DMS53 treated with DMSO at 0.1 percent for 48 hours (cell line): ENCODE results near the gene APBA2.

Source experiments
- DNase-seq: peaks from one replicate; lab custom pipeline; 2025; ENCODE audit not compliant: unreplicated experiment; lab: John Stamatoyannopoulos, UW

Gene APBA2

DNA sequence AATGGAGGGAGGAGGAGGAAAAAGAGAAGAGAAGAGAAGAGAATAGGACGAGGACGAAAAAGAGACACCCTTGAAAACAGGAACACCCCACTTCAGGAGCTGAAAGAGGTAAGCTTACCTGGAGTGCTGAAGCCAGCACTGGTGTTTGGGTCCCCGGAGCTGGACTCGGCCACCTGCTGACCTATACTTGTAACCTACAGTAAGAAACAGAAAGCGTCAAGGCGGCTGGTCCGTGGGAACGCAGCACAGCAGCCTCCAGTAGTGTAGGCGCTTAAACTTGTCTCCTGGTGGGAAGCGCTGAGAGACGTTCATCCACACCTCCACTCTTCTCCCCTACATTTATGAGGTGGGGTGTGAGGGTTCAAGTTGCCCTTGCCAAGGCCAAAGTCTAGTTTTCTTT, 242.9 kb downstream of the APBA2 start:
- DNase-seq = no peak

DNA sequence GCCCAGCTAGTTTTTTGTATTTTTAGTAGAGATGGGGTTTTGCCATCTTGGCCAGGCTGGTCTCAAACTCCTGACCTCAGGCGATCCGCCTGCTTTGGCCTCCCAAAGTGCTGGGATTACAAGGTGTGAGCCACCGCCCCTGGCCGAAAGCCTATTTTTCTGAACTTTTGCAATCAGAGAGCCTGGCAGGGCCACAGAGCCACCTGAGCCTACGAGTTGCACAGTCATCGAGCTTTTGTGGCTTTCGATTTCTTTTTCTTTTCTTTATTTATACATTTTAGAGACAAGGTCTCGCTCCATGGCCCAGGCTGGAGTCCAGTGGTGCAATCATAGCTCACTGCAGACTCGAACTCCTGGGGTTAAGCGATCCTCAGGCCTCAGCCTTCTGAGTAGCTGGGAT, 243.4 kb downstream of the APBA2 start:
- DNase-seq = no peak

DNA sequence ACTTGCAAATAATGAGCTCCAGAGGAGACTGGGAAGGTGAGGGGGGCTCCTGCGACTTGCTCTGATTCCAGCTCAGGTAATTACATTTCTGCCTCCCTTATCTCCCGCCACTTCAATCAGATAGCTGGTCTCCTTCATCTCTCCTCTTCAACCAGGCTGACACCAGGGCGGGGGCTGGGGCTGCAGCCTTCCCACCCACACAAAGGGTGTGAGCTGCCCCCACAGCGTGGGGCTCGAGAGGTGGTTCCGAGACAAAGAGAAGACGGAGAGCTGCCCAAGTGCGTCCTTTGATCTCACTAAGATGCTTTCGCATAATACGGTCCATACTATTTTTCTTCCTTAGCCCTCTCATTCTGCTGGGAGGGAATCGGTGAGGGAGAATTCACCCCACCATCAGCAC, 244.2 kb downstream of the APBA2 start:
- no peak for DNase-seq

DNA sequence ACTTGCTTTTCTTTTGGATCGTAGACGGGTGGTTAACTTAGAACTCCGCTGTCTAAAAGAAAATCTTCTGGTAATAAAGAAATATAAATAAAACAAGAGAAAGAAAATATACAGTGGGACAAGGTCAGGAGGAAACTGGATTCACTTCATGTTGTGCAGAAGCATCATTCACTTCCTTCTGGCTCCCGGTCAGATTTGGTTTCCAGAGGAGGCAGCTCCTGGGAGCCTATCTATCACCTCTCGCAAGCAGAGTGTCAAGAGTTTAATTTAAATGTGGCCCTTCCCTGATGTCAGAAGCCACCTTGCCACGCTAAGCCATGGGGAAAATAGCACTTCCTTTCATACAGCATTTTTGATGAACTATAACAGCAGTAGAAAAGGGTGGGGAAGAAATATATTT, 244.7 kb downstream of the APBA2 start:
- no peak for DNase-seq

DNA sequence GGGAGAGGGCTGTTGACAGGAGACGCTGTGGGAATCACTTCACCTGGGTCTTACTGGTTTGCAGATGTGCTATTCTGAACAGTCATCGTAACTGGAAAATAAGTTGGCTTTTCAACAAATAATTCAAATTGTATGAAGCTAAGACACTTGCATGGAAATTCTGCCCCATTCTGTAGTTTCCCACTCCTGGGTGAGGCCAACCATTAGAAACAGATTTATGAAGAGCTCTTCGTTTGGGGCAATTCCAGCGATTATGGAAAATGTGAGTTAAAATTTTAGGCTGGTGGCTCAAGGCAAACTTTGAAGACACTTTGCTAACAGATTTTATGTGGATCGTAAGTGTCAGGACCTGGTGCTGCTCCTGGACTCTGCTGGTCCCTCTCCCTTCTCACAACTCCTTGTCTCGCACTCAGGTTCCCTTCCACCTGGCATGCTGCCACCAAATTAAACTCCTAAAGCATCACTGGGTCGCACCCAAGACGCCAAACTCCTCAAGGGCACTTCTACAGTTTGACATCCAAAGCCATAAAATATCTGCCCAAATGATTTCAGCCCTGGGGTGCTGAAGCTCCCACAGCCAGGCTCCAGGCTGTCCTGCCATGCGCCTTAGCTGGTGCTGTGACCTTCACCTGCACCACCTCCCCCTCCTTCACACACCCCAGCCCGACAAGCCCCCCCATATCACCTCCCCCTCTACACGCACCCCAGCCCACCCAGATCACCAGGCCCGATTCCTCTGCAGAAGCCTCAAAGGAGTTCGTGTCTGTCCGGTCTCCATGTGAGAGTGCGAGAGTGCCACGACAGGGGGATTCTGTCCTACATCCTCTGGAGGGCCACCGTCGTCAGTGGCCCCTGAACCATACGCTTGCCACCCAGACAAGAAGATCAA, 245.4 kb downstream of the APBA2 start:
- DNase-seq = no peak

DNA sequence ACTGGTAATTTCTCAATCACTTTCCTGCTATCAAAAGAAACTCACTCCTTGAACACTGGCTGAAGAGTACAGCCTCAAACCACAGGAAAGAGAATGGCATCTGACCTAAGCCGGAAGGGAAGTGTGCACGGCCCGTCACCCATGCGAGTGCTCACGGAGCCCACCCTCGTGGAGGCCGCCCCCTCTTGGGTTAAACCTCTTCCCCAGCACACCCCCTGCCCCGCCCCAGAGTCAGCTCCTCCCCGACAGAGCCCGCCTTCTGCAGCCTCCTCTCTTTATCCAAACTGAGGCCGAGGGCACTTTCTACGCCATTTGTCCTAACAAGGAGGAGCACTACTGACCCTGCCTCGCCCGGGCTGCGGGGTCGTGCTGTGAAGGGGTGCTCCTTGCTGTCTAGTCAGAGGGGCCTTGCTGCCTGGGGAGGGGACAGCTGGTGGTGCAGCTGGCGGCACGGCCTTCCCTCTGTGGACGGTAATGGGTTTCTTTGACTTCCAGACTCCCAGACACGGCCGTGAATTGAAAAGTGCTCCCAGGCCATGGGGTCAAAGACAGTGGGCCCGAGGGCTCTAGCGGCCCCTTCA, 246.2 kb downstream of the APBA2 start:
- DNase-seq = no peak

DNA sequence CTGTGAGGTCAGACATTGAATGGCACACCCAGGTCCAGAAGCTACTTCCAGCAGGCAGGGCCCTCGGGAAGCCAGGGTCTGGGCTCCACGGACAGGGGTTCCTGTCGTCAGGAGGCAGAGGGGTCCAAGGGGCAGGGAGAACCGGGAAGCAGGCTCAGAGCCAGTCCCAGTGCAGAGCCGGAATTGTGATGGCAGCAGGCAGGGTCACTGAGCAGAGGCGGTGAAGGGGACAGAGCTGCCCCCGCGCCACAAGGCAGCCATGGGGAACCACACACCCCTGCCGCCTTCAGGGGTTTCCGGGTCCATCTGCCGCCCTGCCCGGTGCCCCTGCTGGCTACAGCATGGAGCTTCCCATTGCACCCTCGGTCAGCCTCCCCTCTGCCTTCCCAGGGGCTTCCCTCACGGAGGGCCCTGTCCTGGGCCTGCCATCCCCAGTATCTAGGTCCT, 247.0 kb downstream of the APBA2 start:
- no peak for DNase-seq

DNA sequence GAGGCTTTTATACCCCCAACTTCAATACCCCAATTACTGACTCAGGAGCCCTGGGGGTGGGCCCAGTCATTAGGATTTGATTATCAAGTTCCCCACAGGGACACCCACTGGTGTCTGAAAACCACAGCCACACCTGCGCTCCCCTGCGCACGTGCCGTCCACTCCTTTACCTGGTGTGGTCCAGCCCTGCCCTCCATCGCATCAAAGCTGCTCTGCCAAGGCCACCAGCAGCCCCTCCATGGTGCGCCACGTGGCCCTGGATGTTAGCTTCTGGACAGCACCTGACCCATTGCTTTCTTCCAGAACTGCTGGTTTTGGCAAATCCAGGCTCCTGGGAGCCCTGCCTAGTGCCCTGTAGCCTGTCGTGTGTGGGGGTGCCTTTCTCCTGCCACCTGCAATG, 247.5 kb downstream of the APBA2 start:
- no peak for DNase-seq

DNA sequence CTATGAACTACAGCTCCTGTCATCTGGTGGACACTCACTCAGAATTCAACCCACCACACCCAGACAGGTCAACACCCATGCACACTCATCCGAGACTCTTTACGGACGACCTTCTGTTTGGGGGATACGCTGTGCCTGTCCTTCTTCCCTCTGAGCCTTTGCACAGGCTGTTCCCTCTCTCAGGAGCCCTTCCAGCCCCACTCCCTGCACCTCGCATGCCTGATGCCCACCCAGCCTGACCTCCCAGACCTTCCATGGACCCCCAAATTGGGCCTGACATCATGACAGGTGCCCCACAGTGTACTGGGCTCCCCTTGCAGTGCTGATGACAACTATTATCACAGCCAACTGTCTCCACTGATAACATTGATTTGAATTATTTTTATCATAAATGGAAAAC, 248.0 kb downstream of the APBA2 start:
- DNase-seq = no peak

DNA sequence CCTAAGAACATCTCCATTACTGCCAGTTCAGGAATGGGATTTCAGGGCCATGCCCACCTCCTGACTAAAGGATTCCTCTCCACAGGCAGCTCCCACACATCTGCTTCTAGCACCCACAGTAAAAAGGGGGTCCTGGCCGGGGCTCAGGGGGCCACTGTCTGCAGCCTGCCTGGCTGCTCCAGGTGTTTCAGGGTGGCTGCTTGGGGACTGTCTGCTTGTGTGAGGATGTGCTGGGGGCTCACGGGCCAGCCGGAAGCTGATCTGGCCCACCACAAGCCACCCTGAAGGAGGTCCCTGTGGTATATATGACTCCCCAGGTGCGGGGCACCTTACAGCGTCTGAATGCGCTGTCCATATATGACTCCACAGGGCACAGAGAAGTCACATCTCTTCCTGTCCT, 248.5 kb downstream of the APBA2 start:
- DNase-seq = no peak

DNA sequence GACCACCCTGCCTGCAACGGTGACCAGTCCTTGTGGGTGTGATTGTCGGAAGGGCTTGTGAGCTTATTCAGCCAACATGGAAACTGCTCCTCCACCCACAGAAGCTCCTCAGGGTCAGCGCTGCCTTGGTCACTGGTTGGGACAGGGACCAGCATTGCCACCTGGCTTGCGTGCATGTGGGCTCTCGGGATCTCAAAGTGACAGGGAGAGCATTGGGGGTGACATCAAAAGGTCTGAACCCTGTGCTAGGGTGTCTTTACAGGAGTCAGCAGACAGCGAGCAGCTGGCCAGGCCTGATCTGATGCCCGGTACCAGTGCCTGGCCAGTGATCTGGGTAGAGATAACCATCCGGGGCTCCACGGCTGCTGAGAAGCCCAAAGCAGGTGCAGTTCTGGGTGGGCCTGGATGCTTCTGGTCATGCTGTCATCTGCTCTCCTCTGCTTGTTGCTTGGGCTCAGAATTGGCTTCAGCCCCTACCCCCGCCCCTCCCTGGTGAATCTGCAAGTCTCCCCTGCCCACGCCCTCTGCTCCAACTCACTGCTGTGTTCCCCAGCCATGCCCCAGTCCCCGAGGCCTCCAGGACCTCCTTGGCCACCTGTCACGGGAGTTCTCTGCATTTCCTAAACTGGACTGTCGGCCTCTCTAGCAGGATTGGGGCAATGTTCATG, 249.0 kb downstream of the APBA2 start:
- no peak for DNase-seq

DNA sequence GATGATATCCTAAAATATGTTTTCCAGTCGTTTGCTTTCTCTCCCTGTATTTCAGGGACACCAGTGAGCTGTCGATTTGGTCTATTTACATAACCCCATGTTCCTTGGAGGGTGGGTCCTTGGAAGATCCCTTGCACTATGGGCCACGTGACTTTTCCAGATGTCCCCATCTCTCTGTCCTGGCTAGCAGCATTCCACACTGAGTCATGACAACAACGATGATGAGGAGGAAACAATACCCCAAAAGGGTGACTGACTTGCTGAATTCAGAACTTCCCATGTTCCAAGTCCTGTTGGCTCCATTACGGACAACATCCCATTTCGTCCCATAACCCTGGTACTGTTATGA, 249.5 kb downstream of the APBA2 start:
- no peak for DNase-seq

DNA sequence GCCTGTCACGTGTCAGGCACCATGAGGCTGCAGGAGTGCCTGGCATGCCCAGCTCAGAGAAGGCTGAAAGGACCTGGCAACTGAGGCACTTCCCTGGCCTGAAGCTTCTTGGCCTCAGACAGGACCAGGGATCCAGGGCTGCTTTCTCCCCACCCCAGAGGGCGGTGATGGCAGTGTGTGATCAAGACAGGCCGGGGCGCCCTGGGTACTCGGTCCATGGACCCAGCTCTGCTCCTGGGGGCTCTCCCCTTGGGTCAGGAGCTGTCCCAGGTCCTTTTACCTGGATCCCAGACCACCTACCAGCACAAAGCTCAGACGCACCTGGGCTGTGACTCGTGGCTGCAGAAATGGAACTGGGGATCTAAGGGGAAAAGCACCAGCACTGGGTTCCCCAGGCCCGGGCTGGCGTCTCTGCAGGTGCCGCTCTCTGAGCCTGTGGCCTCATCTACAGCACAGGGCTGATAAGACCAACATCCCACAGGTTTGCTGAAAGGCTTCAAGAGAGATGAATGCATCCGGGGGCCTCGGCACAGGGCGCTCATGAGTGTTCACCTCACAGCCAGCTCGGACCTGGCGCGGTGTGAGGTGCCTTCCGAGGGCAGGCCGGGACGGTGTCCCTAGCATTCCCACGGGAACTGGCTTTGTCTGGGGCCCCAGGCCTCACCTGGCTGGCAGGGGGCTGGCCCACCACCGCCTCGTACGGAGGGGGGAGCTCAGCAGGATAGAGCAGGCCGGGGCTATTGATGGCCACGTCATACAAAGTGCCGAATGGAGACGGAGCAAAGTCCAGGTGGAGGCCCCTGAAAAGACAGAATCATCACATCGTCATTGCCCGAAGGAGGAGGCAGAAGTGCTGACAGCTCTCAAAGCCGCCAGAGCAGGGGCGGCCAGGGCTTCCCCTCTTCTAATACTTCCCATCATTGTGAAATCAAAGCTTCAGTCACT, 250.2 kb downstream of the APBA2 start:
- DNase-seq = no peak

DNA sequence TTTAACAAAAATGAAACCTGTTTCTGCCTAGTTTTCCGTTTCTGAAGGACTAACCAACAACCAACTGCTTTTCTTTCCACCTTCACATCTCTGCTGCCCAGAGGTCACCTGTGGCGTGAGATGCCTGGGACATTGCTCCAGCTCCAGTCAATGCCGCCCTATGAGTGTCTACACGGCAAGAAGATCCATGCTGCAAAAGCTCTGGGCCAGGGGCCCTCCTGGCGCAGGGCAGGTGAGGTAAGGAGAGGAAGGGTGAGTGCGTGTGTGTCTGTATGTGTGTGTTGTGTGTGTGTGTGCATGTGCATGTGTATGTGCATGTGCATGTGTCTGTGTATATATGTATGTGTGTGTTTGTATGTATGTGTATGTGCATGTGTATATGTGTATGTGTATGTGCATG, 252.5 kb downstream of the APBA2 start:
- DNase-seq = no peak

DNA sequence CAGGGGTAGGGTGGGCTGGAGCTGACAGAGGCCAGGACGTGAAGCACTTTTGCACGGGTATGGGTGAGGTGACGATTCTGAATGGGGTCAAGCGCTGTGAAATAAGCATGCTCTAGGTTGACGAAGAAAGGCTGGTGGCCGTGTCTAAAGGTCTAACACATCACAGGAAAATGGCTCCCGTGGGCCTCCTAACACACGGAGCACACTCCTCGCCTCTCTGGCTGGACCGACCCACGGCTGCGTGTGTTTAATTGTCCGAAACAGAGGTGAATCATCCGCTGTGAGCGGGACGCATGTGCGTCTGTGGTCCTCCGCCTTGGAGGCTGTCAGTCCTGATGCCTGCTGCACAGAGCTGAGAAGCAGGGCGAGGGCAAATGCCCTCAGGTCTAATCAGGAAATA, 253.3 kb downstream of the APBA2 start:
- DNase-seq = no peak

DNA sequence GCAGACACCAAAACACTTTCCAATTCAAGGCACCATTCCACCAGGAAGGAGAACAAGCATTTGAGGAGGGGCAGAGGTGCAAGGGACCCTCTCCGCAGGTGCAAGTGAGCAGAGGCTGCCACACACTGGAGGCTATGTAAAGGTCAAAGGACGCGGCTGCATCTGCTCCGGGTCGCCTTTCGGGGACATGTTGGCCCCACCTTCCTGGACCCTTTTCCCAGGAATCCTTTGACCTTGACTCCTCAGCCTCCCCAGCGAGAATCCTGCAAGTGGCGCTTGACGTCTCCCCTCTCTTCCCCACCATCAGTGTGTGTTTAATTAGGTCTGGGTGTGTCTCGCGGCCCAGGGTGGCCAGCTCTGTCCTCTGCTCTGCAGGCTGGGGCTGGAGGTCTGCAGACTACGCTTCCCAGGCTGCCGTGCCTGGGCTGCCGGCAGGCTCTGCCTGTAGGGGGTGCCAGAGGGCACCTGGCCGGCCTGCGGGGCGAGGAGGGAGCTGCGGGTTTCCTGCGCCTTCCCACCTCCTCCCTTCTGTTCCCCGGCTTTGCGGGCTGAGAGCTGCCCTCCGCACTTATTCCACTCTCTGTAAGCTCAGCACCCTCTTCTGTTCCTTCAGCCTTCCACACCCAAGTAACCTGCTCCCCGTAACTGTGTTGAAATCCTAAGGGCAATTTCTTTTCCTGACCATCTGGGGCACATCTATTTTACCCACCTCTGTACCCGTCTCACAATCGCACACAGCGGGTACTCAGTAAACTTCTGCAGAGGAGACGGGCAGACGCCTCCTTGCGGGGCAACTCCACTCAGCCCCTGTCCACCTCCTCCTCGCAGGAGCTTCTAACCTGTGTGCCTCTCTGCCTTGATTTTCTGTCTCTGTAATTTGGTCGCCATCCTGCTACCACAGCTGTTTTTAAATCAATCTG, 254.0 kb downstream of the APBA2 start:
- peak; percentile 43 for DNase-seq

DNA sequence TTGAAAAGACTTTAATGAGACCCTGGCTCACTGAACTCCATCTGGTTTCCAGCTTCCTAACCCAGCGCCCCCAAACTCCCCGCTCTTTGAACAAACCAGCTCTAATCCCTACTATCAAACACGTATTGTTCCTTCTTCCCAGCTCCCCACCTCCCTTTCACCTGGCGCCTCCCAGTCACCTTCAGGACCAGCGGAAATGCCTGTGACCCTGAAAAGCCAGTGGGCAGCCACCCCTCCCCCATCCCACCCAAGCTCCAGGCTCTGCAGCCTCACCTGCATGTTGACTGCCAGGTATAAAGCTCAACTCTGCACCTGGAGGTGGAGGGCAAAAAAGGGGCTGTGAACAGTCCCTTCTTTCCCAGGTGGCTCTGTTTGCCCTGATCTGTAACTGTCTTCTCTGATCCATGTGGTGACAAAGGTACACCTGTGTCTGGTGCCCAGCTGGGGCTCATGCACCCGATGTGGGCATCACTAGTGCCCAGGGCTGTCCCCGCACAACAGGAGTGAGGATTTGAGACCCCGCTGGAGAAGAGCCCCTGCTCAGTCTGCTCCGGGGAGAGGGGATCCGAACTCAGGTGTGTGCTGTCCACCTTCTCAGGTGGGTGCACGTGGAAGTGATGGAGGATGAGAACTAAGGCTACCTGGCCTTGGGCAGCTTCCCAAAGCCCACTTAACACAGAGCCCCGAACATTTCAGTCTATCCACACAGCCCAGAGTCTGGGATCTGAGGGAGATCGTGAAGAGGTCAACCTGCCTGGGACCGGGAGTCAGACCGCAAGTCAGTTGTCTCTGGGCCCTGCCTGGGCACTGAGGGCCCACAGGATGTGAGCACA, 254.9 kb downstream of the APBA2 start:
- no peak for DNase-seq

DNA sequence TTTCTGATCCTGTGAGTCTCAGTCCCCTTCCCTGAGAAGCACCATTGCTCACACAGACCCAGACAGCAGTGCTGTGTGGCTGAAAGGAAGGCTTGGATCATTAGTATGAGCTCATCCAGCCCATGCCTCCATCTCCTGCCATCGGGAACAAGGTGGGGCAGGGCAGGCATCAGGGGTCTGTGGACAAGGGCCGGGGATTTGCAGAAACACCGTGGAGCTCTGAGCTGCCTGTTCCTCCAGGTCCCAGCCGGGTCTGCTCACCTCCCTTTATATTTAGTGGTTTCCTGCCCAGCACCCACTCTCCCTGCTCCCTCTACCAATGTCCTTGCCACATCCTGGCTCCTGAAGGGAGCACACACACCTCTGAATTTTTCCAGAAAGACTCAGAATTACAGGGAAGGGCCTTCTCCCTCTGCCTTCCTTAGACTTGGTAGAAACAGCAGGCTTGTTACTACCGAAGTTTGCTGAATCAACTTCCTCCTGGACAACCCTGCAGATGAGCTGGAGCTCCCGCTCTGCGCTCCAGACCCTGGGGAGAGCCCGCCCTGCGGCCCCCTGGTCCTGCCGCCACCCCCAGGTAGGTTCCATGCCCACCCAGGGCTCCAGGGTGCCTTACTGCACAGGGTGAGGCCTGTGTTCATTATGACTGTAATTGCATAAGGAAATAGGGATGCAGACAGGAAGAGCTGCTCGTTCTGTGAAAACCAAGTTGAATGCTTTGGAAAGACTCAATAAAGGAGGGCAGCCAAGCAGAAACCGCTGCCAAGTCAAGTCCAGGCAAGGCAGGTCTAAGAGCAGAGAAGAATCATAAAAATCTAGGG, 255.7 kb downstream of the APBA2 start:
- no peak for DNase-seq
